CD14-positive monocyte (primary cell): Measurements from ENCODE around the gene SLCO3A1. TPM values are rescaled to one million over a fixed set of nuclear protein-coding genes. Genes with fewer than 3 reads are reported as not detected.

Source experiments
- DNase-seq, 3 donors: peaks; one replicate each; pipeline ENCODE4 v3.0.0-alpha.2; 2011 to 2022
- H2AFZ ChIP-seq: 2 replicates; pipeline ENCODE4 v1.6.0; 2012; ENCODE audit warnings: mild to moderate bottlenecking, low read depth, low read length, inconsistent platforms; ENCODE audit not compliant: insufficient read depth, poor library complexity, severe bottlenecking
- H3K27ac ChIP-seq, 2 donors: 1 replicate in 1 of 2; 2 replicates in 1 of 2; pipeline ENCODE4 v1.5.1; 2012 to 2013; ENCODE audit warnings: low read length in 2 of 2, control low read depth in 1 of 2, inconsistent platforms in 1 of 2, low read depth in 1 of 2, mild to moderate bottlenecking in 1 of 2
- H3K27me3 ChIP-seq, 2 donors: one replicate each; pipeline versions ENCODE4 v1.6.0 to v1.6.1; 2011 to 2013; ENCODE audit warnings: low read length in 2 of 2; ENCODE audit not compliant: control insufficient read depth in 2 of 2, insufficient read depth in 2 of 2
- H3K36me3 ChIP-seq, 2 donors: replicated peaks in 1 of 2; 1 replicate in 1 of 2; 2 replicates in 1 of 2; pipeline versions ENCODE4 v1.5.1 to v1.6.1; 2012 to 2013; ENCODE audit warnings: low read length in 2 of 2, control low read depth in 1 of 2, inconsistent platforms in 1 of 2, mild to moderate bottlenecking in 1 of 2; ENCODE audit not compliant: insufficient read depth in 2 of 2, control insufficient read depth in 1 of 2
- H3K4me1 ChIP-seq, 2 donors: 1 replicate in 1 of 2; 2 replicates in 1 of 2; pipeline versions ENCODE4 v1.5.1 to v1.6.1; 2012 to 2013; ENCODE audit warnings: low read length in 2 of 2, control low read depth in 1 of 2, inconsistent platforms in 1 of 2, mild to moderate bottlenecking in 1 of 2, moderate library complexity in 1 of 2; ENCODE audit not compliant: insufficient read depth in 2 of 2, control insufficient read depth in 1 of 2
- H3K4me2 ChIP-seq: replicated peaks from 2 replicates; pipeline ENCODE3; 2012; ENCODE audit warnings: low read length, moderate library complexity, mild to moderate bottlenecking; ENCODE audit not compliant: poor library complexity, severe bottlenecking; ENCODE audit errors: extremely low read depth
- H3K4me3 ChIP-seq, 3 experiments: fragments of 200-600 bp in 1 of 3; sonication (generic) in 1 of 3; replicated peaks in 1 of 3; 1 replicate in 2 of 3; 2 replicates in 1 of 3; pipeline ENCODE4 v1.5.1; 2011 to 2013; ENCODE audit warnings: low read length in 3 of 3, mild to moderate bottlenecking in 3 of 3, control low read depth in 2 of 3, low read depth in 2 of 3, inconsistent platforms in 1 of 3, moderate library complexity in 1 of 3
- H3K79me2 ChIP-seq: 2 replicates; pipeline ENCODE4 v1.6.0; 2012; ENCODE audit warnings: mild to moderate bottlenecking, control low read depth, inconsistent platforms, low read length, moderate library complexity; ENCODE audit not compliant: insufficient read depth
- H3K9ac ChIP-seq: 2 replicates; pipeline ENCODE4 v1.6.0; 2017; ENCODE audit warnings: low read length, mild to moderate bottlenecking; ENCODE audit not compliant: insufficient read depth, poor library complexity, severe bottlenecking
- H3K9me3 ChIP-seq, 2 donors: replicated peaks in 1 of 2; 1 replicate in 1 of 2; 2 replicates in 1 of 2; pipeline versions ENCODE4 v1.5.1 to v1.6.1; 2012 to 2013; ENCODE audit warnings: low read length in 2 of 2, control low read depth in 1 of 2; ENCODE audit not compliant: control insufficient read depth in 1 of 2, insufficient read depth in 1 of 2
- H4K20me1 ChIP-seq: 2 replicates; pipeline ENCODE4 v1.6.0; 2012; ENCODE audit warnings: mild to moderate bottlenecking, low read length, control low read depth, moderate library complexity; ENCODE audit not compliant: insufficient read depth
- H3K27ac Mint-ChIP-seq, 7 donors: one replicate each; pipeline ENCODE4 v1.8.0; 2020; ENCODE audit warnings: mild to moderate bottlenecking in 7 of 7, mixed read lengths in 7 of 7, moderate library complexity in 6 of 7, inconsistent platforms in 2 of 7
- H3K27me3 Mint-ChIP-seq, 3 donors: one replicate each; pipeline ENCODE4 v1.8.0; 2021 to 2022; ENCODE audit warnings: low read depth in 3 of 3, mild to moderate bottlenecking in 3 of 3, mixed read lengths in 3 of 3, moderate library complexity in 3 of 3, inconsistent platforms in 1 of 3
- H3K36me3 Mint-ChIP-seq, 2 donors: one replicate each; pipeline ENCODE4 v1.8.0; 2020; ENCODE audit warnings: mixed read lengths in 2 of 2, inconsistent platforms in 1 of 2, mild to moderate bottlenecking in 1 of 2
- H3K4me1 Mint-ChIP-seq: one replicate; pipeline ENCODE4 v1.8.0; 2020; ENCODE audit warnings: mild to moderate bottlenecking, mixed read lengths
- H3K4me3 Mint-ChIP-seq, 2 donors: one replicate each; pipeline ENCODE4 v1.8.0; 2020; ENCODE audit warnings: mild to moderate bottlenecking in 2 of 2, mixed read lengths in 2 of 2, moderate library complexity in 1 of 2
- H3K9me3 Mint-ChIP-seq, 7 donors: one replicate each; pipeline ENCODE4 v1.8.0; 2020 to 2022; ENCODE audit warnings: mixed read lengths in 7 of 7, mild to moderate bottlenecking in 6 of 7, moderate library complexity in 6 of 7, inconsistent platforms in 2 of 7
- WGBS: methylation state at CpG from one replicate; pipeline ENCODE4 v1.1.5; 2013; ENCODE audit warnings: missing lambda C conversion rate; ENCODE audit not compliant: insufficient coverage; 5-methylcytosine and 5-hydroxymethylcytosine counted together
- intact Hi-C, 2 donors: fragments of 100-400 bp; cut with micrococcal nuclease; formaldehyde crosslinking; loops; one replicate each; pipeline versions ENCODE4 v1.15.0 to v1.15.1; 2023
- polyA plus RNA-seq, 3 donors: library from polyadenylated mRNA; depleted of rRNA in 1 of 3; unstranded in 2 of 3; stranded (reverse) in 1 of 3; fragments of 300-500 nt in 2 of 3; fragments of >200 nt in 1 of 3; fragmentation: Illumina TruSeq in 2 of 3; gene quantifications; 1 replicate in 2 of 3; 2 replicates in 1 of 3; pipeline ENCODE4 v1.2.3, GENCODE V29; 2012 to 2021
- TF ChIP-seq, protein P1 (sequence below): fragments of 200-600 bp; IDR thresholded peaks from one replicate; pipeline ENCODE4 v1.8.0; 2022; ENCODE audit warnings: antibody characterized with exemption, mild to moderate bottlenecking

The SLCO3A1 gene
- polyA plus RNA-seq, 3 donors = 53.7 to 76.2 (median 62.8) TPM

DNA sequence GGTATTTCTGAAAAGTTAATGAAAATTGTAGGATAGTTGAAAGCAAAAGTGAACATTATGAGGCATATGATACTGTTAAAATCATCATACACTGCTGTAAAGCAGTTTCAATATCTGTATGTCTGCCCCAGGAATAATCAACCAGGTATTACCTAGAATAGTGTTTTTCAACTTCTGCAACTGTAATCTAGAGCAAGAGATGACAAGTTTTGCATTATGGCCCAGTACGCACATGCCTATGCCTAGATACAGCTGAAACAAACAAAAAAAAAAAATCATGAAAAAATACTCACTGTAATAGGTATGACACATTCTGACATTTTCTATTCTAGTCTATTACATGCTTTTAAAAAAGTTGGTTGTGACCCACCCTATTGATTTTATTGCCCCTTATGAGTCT lies 299.5 kb downstream of the SLCO3A1 start:
- H3K27ac Mint-ChIP-seq = no peak overlapping the region
- H3K79me2 ChIP-seq = no peaks in the 10 kb centered on the region
- peaks cover 97 to 99% of the 10 kb centered on the region in 2 donors for H3K36me3 Mint-ChIP-seq
- no peaks in the 10 kb centered on the region for H3K27me3 Mint-ChIP-seq
- H3K9me3 Mint-ChIP-seq = no peaks in the 10 kb centered on the region
- H3K4me3 ChIP-seq = no peak overlapping the region
- no peaks in the 10 kb centered on the region for H3K4me1 Mint-ChIP-seq
- TF ChIP-seq, protein P1, sequence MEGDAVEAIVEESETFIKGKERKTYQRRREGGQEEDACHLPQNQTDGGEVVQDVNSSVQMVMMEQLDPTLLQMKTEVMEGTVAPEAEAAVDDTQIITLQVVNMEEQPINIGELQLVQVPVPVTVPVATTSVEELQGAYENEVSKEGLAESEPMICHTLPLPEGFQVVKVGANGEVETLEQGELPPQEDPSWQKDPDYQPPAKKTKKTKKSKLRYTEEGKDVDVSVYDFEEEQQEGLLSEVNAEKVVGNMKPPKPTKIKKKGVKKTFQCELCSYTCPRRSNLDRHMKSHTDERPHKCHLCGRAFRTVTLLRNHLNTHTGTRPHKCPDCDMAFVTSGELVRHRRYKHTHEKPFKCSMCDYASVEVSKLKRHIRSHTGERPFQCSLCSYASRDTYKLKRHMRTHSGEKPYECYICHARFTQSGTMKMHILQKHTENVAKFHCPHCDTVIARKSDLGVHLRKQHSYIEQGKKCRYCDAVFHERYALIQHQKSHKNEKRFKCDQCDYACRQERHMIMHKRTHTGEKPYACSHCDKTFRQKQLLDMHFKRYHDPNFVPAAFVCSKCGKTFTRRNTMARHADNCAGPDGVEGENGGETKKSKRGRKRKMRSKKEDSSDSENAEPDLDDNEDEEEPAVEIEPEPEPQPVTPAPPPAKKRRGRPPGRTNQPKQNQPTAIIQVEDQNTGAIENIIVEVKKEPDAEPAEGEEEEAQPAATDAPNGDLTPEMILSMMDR = no peak
- H3K27me3 ChIP-seq = no peaks in the 10 kb centered on the region
- peaks cover 10% of the 10 kb centered on the region for H4K20me1 ChIP-seq
- DNase-seq = no peak
- H3K4me3 Mint-ChIP-seq = no peak overlapping the region
- WGBS = no CpG with 5 or more reads among the region's 1 CpG
- H3K27ac ChIP-seq = no peak overlapping the region
- H3K4me1 ChIP-seq = no peaks in the 10 kb centered on the region
- H3K9ac ChIP-seq = no peak overlapping the region
- peaks cover 83 to 100% of the 10 kb centered on the region in 2 donors for H3K36me3 ChIP-seq
- H2AFZ ChIP-seq = no peak overlapping the region
- no peak overlapping the region for H3K4me2 ChIP-seq
- intact Hi-C loops = no loop called here
- no peaks in the 10 kb centered on the region for H3K9me3 ChIP-seq

DNA sequence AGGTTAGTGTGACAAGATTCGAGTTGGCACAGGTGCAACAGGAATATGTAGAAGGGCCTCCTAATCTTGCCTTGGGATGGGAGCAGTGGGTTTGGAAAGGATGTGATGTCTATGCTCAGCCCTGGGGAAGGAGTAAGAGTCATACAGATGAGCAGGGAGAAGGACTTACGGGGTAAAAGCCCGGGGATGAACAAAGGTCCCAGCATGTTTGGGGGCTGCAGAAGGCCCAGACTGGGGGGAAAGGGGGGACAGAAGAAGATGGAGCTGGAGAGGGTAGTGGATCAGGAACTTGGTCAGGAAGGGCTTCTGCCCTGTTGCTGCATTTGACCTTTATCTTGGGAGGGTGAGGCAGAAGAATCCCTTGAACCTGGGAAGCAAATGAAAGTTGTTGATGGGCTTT lies 300.1 kb downstream of the SLCO3A1 start:
- Mint-ChIP-seq H3K4me1 (no peaks in the 10 kb centered on the region), H3K36me3 (peaks cover 98 to 99% of the 10 kb centered on the region in 2 donors), H3K27me3 (no peaks in the 10 kb centered on the region), H3K27ac (no peak overlapping the region), H3K9me3 (no peaks in the 10 kb centered on the region), H3K4me3 (no peak overlapping the region)
- Histone ChIP-seq H3K4me3 (no peak overlapping the region), H3K9ac (no peak overlapping the region), H3K79me2 (no peaks in the 10 kb centered on the region), H3K9me3 (no peaks in the 10 kb centered on the region), H3K4me1 (no peaks in the 10 kb centered on the region), H2AFZ (no peak overlapping the region), H4K20me1 (peaks cover 10% of the 10 kb centered on the region), H3K27me3 (no peaks in the 10 kb centered on the region), H3K4me2 (no peak overlapping the region), H3K27ac (no peak overlapping the region), H3K36me3 (peaks cover 84 to 100% of the 10 kb centered on the region in 2 donors)
- DNase-seq = no peak
- TF ChIP-seq, protein P1 = no peak
- 100% methylated on average over 3 of the region's 3 CpGs for WGBS
- intact Hi-C loops = no loop called here
